ES-I3 (cell line): ENCODE data around the gene ACVRL1.

Experiments used
- H3K36me3 ChIP-seq: 2 replicates; pipeline ENCODE4 v1.6.1; 2013; ENCODE audit warnings: mild to moderate bottlenecking, low read length, control low read depth, moderate library complexity; ENCODE audit not compliant: insufficient read depth
- H3K4me1 ChIP-seq: 2 replicates; pipeline ENCODE4 v1.6.1; 2013; ENCODE audit warnings: mild to moderate bottlenecking, control low read depth, low read length; ENCODE audit not compliant: insufficient read depth
- H3K9ac ChIP-seq: 2 replicates; pipeline ENCODE4 v1.6.1; 2013; ENCODE audit warnings: low read depth, mild to moderate bottlenecking, low read length, moderate library complexity
- H3K9me3 ChIP-seq: 2 replicates; pipeline ENCODE4 v1.6.1; 2013; ENCODE audit warnings: mild to moderate bottlenecking, low read length, moderate library complexity; ENCODE audit not compliant: control insufficient read depth, insufficient read depth

The ACVRL1 gene

GRCh38 chr12:51900323-51900889 is 6.9 kb upstream of the ACVRL1 start:
- no peaks in the 10 kb centered on the region for H3K9me3 ChIP-seq
- H3K9ac ChIP-seq: no peak overlapping the region

DNA sequence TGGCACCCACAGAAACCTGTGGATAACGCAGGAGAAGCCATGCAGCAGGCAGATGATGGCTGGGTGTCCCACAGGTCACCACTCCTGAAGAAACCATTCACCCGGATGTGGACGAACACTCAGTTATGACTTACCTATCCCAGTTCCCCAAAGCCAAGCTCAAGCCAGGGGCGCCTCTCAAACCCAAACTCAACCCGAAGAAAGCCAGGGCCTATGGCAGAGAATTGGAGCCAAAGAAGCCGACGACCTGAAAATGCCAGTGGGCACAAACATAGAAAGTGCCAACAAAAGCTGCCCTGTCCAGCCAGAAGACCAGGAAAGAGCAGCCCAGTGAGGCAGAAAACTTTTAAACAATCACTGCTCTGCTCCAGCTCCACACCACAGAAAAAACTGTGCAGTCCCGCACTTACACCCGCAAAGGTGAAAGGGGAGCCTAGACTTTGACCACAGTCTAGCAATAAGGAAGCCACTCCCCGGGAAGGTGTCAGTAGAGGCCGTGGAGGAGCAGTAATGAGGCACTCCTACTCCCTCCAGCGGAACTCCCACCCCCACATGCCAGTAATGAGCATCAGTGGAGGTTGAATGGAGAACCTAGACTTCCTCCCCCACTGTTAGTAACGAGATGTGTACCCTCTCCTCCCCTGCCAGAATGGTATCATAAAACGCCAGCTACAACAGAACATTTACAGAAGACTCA is 6.0 kb upstream of the ACVRL1 start:
- H3K36me3 ChIP-seq: no peaks in the 10 kb centered on the region
- H3K4me1 ChIP-seq: peaks cover 10% of the 10 kb centered on the region; the same call in 1 of the 2 replicates
- H3K9ac ChIP-seq: no peak overlapping the region
- H3K9me3 ChIP-seq: no peaks in the 10 kb centered on the region

More at GRCh38 chr12:51900323-51900889, 6.9 kb upstream of the ACVRL1 start:
- Histone ChIP-seq H3K36me3 (no peaks in the 10 kb centered on the region), H3K4me1 (peaks cover 2% of the 10 kb centered on the region; the same call in 1 of the 2 replicates)

- Histone ChIP-seq H3K9me3 (no peaks in the 10 kb centered on the region), H3K4me1 (peaks cover 12% of the 10 kb centered on the region; the same call in 1 of the 2 replicates), H3K36me3 (no peaks in the 10 kb centered on the region), H3K9ac (no peak overlapping the region)
Measured at GRCh38 chr12:51901881-51902280, 5.4 kb upstream of the ACVRL1 start.

- no peak overlapping the region for H3K9ac ChIP-seq
- no peaks in the 10 kb centered on the region for H3K36me3 ChIP-seq
- peaks cover 12% of the 10 kb centered on the region; the same call in 1 of the 2 replicates for H3K4me1 ChIP-seq
- no peaks in the 10 kb centered on the region for H3K9me3 ChIP-seq
Measured at GRCh38 chr12:51904951-51905470, 2.3 kb upstream of the ACVRL1 start.

DNA sequence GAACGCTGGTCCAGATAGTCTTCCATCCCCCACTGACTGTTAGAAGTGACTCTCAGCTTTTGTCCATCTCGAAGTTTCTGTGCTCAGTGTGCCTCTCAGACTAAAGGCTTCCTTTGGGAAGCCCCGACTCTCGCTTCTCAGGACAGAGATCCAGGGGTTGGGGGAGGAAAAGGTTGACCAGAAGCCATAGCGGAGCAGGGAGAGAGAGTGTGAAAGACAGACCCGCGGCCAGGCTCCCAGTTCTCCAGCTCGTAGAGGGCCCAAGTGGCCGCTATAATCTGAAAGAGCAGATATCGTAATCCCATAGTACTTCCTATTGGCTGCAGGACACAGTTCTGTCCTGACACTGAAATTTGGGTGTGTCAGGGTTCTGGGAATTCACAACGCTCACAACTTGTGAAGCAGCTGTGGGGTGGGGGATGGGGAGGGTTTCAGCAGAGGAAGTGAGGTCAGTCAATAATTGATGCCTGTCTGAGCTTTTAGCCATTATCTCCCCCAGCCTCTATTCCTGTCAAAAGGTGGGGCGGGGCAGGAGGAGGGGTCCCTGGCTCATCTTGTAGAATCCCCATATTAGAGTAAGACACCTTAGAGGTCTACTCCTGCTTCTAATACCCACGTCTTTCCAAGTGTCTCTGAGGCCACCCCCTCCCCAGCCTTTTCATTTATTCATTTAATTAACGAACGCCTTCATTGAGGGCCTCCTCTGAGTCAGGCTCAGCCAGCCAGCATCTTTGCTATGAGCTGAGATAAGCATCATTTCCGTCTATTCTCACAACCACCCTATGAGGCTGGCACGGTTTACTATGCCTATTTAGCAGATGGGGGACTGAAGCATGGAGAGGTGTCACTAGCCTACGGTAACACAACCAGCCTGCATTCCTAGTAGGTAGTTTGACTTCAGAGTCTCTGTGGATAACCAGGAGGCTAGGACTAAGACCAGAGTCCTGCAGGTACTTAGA is 1.6 kb upstream of the ACVRL1 start:
- Histone ChIP-seq H3K9me3 (no peaks in the 10 kb centered on the region), H3K36me3 (no peaks in the 10 kb centered on the region), H3K4me1 (peaks cover 12% of the 10 kb centered on the region; the same call in 1 of the 2 replicates), H3K9ac (no peak overlapping the region)

DNA sequence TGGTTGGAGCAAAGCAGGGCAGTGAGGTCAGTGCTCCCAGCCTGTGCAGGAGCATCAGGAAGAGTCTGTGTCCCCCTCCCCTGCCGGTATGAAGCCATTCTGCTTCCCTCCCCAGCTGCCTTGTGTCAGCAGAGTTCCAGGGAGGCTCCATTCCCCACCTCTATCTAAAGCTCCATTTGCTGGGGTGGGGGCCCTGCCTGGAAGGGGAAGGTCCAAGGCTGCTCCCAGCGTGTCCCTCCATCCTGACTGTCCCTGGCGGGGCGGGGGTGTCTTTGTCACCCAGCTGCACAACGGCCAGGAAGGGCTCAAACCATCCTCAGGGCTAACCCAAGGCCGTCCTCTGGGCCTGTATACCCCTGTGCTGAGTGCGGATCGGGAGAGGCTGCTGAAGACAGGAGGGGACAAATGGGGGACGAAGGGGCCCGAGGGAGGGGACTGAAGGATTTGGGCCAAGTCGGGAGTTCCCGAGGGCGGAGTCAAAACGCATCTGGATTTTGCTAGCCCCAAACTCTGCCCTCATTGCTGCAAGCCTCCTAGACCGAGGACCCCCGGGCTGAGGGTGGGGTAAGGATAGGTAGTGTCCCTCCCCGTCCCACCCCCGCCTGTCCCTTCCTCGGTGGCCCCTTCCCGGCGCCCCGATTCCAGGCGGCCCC is 748 bp upstream of the ACVRL1 start:
- no peaks in the 10 kb centered on the region for H3K36me3 ChIP-seq
- peak overlapping the region; percentile 56; the same call in 1 of the 2 replicates for H3K9ac ChIP-seq
- H3K9me3 ChIP-seq: no peaks in the 10 kb centered on the region
- peaks cover 12% of the 10 kb centered on the region; the same call in 1 of the 2 replicates for H3K4me1 ChIP-seq

- no peaks in the 10 kb centered on the region for H3K36me3 ChIP-seq
- H3K9ac ChIP-seq: peak overlapping the region; percentile 56; the same call in 1 of the 2 replicates
- no peaks in the 10 kb centered on the region for H3K9me3 ChIP-seq
- peaks cover 18% of the 10 kb centered on the region; the same call in 1 of the 2 replicates for H3K4me1 ChIP-seq
Measured at GRCh38 chr12:51907856-51908425, 637 bp downstream of the ACVRL1 start.

GRCh38 chr12:51908876-51909592 is 1.7 kb downstream of the ACVRL1 start:
- Histone ChIP-seq H3K9ac (no peak overlapping the region), H3K36me3 (no peaks in the 10 kb centered on the region), H3K4me1 (peaks cover 18% of the 10 kb centered on the region; the same call in 1 of the 2 replicates), H3K9me3 (no peaks in the 10 kb centered on the region)

DNA sequence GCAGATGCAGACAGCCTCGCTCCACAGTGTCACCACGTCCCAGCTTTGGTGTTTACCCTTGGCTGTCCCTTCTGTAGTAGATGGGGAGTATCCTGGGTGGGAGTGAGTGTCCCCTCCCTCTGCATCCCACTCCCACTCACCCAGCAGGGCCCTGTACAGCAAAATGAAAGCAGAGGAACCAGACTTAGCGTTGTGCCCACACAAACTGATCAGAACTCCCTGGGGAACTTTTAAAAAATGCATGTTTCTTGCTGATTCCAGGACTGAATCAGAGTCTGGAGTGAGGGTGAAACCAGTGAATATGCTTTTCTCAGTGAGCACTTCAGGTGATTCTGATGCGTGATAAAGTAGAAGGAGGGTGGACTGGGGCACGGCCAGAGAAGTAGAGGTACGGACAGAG is 2.9 kb downstream of the ACVRL1 start:
- H3K4me1 ChIP-seq: peaks cover 18% of the 10 kb centered on the region; the same call in 1 of the 2 replicates
- no peaks in the 10 kb centered on the region for H3K9me3 ChIP-seq
- no peaks in the 10 kb centered on the region for H3K36me3 ChIP-seq
- H3K9ac ChIP-seq: no peak overlapping the region

- no peak overlapping the region for H3K9ac ChIP-seq
- no peaks in the 10 kb centered on the region for H3K9me3 ChIP-seq
- peaks cover 14% of the 10 kb centered on the region; the same call in 1 of the 2 replicates for H3K4me1 ChIP-seq
- H3K36me3 ChIP-seq: no peaks in the 10 kb centered on the region
Measured at GRCh38 chr12:51910691-51911090, 3.4 kb downstream of the ACVRL1 start.

- Histone ChIP-seq H3K9me3 (no peaks in the 10 kb centered on the region), H3K36me3 (no peaks in the 10 kb centered on the region), H3K9ac (no peak overlapping the region), H3K4me1 (peaks cover 7% of the 10 kb centered on the region; the same call in 1 of the 2 replicates)
Measured at GRCh38 chr12:51911307-51911706, 4.0 kb downstream of the ACVRL1 start.

GRCh38 chr12:51911788-51912711 is 4.7 kb downstream of the ACVRL1 start:
- Histone ChIP-seq H3K36me3 (no peaks in the 10 kb centered on the region), H3K9me3 (no peaks in the 10 kb centered on the region), H3K9ac (no peak overlapping the region), H3K4me1 (peaks cover 6% of the 10 kb centered on the region; the same call in 1 of the 2 replicates)
